H1 (cell line): ENCODE measurements around the gene COL6A3. TPM values are rescaled to one million over a fixed set of nuclear protein-coding genes. Genes with fewer than 3 reads are reported as not detected.

Experiments used
- CTCF ChIA-PET: fragments of 300-600 bp; sonication (Branson Sonifier 250); formaldehyde crosslinking; loops from one replicate; lab custom pipeline; 2021; ENCODE audit not compliant: partially characterized antibody; lab: Charles Lee
- POLR2A ChIA-PET: fragments of 300-600 bp; sonication (Branson Sonifier 250); formaldehyde crosslinking; loops from one replicate; lab custom pipeline; 2021; ENCODE audit warnings: inconsistent platforms; ENCODE audit not compliant: partially characterized antibody; lab: Charles Lee
- DNase-seq, 2 experiments: peaks; one replicate each; pipeline versions ENCODE4 v3.0.0 to v3.0.0-alpha.2; 2010 to 2022; ENCODE audit warnings: low spot score in 2 of 2, low read depth in 1 of 2, mixed read lengths in 1 of 2
- FAIRE-seq: peaks from 2 replicates; lab custom pipeline; 2011; peaks lifted over from hg19 to GRCh38; lab: Jason Lieb, UNC
- H2AFZ ChIP-seq: 2 replicates; pipeline ENCODE4 v1.8.1; 2012; ENCODE audit warnings: low read length, inconsistent platforms
- H2AK5ac ChIP-seq: 2 replicates; pipeline ENCODE4 v1.6.1; 2013; ENCODE audit warnings: low read depth, low read length
- H2BK120ac ChIP-seq: replicated peaks from 2 replicates; pipeline ENCODE3; 2013; ENCODE audit warnings: low read depth, low read length, inconsistent platforms
- H2BK12ac ChIP-seq: 2 replicates; pipeline ENCODE4 v1.6.1; 2013; ENCODE audit warnings: low read depth, low read length
- H2BK15ac ChIP-seq: 2 replicates; pipeline ENCODE4 v1.6.1; 2013; ENCODE audit warnings: low read length
- H2BK20ac ChIP-seq: 2 replicates; pipeline ENCODE4 v1.6.1; 2013; ENCODE audit warnings: low read length
- H2BK5ac ChIP-seq: 2 replicates; pipeline ENCODE4 v1.6.1; 2013; ENCODE audit warnings: low read depth, low read length
- H3K14ac ChIP-seq: 2 replicates; pipeline ENCODE4 v1.6.1; 2013; ENCODE audit warnings: inconsistent platforms; ENCODE audit not compliant: insufficient read length
- H3K18ac ChIP-seq: 2 replicates; pipeline ENCODE4 v1.6.1; 2013; ENCODE audit warnings: low read length; ENCODE audit errors: extremely low read depth
- H3K23ac ChIP-seq: 2 replicates; pipeline ENCODE4 v1.6.1; 2013; ENCODE audit warnings: inconsistent platforms; ENCODE audit not compliant: insufficient read length
- H3K23me2 ChIP-seq: 2 replicates; pipeline ENCODE4 v1.6.1; 2013; ENCODE audit warnings: low read depth, low read length
- H3K27ac ChIP-seq: 2 replicates; pipeline ENCODE4 v1.6.1; 2011; ENCODE audit warnings: low read depth, low read length, inconsistent platforms
- H3K27me3 ChIP-seq, 4 experiments: replicated peaks in 1 of 4; 1 replicate in 1 of 4; 2 replicates in 3 of 4; pipeline versions ENCODE4 v1.6.1 to v1.8.1; 2011 to 2013; ENCODE audit warnings: low read length in 3 of 4, mild to moderate bottlenecking in 3 of 4, inconsistent platforms in 2 of 4, mixed read lengths in 2 of 4, moderate library complexity in 1 of 4; ENCODE audit not compliant: control insufficient read depth in 3 of 4, insufficient read depth in 3 of 4; ENCODE audit errors: extremely low read depth in 1 of 4
- H3K36me3 ChIP-seq, 4 experiments: 2 replicates each; pipeline versions ENCODE4 v1.6.1 to v1.8.1; 2011 to 2013; ENCODE audit warnings: mild to moderate bottlenecking in 4 of 4, low read length in 3 of 4, moderate library complexity in 2 of 4, control low read depth in 1 of 4, inconsistent platforms in 1 of 4; ENCODE audit not compliant: insufficient read depth in 4 of 4, control insufficient read depth in 2 of 4
- H3K4ac ChIP-seq: replicated peaks from 2 replicates; pipeline ENCODE3; 2013; ENCODE audit warnings: low read length, low read depth, mixed read lengths, inconsistent platforms; ENCODE audit not compliant: insufficient read length
- H3K4me1 ChIP-seq, 4 experiments: replicated peaks in 1 of 4; 1 replicate in 1 of 4; 2 replicates in 3 of 4; pipeline versions ENCODE4 v1.6.1 to v1.8.1; 2011 to 2013; ENCODE audit warnings: low read length in 3 of 4, inconsistent platforms in 2 of 4, mixed read lengths in 1 of 4; ENCODE audit not compliant: insufficient read depth in 4 of 4, control insufficient read depth in 3 of 4
- H3K4me2 ChIP-seq, 2 experiments: 2 replicates each; pipeline versions ENCODE4 v1.6.1 to v1.8.1; 2011 to 2013; ENCODE audit warnings: low read depth in 2 of 2, low read length in 2 of 2, control low read depth in 1 of 2, inconsistent platforms in 1 of 2, mild to moderate bottlenecking in 1 of 2; ENCODE audit not compliant: insufficient read depth in 1 of 2
- H3K4me3 ChIP-seq, 4 experiments: fragments of 200-600, 300-600 bp in 1 of 4; sonication (generic), shearing (Covaris generic), sonication (Bioruptor Twin) in 1 of 4; 2 replicates each; pipeline versions ENCODE4 v1.5.1 to v1.8.1; 2011 to 2016; ENCODE audit warnings: low read length in 4 of 4, low read depth in 3 of 4, control low read depth in 2 of 4, inconsistent platforms in 2 of 4, mild to moderate bottlenecking in 2 of 4, mixed read lengths in 1 of 4, moderate library complexity in 1 of 4; ENCODE audit not compliant: insufficient read depth in 2 of 4; ENCODE audit errors: extremely low read depth in 1 of 4
- H3K56ac ChIP-seq: replicated peaks from 2 replicates; pipeline ENCODE3; 2013; ENCODE audit warnings: low read depth, mild to moderate bottlenecking, mixed read lengths, low read length, inconsistent platforms; ENCODE audit not compliant: insufficient read length
- H3K79me1 ChIP-seq: 2 replicates; pipeline ENCODE4 v1.6.1; 2013; ENCODE audit warnings: low read depth, low read length, control low read depth
- H3K79me2 ChIP-seq, 2 experiments: 2 replicates each; pipeline versions ENCODE4 v1.6.1 to v1.8.1; 2012 to 2013; ENCODE audit warnings: low read length in 2 of 2, mild to moderate bottlenecking in 2 of 2, inconsistent platforms in 1 of 2; ENCODE audit not compliant: insufficient read depth in 2 of 2, control insufficient read depth in 1 of 2
- H3K9ac ChIP-seq, 4 experiments: replicated peaks in 1 of 4; 1 replicate in 1 of 4; 2 replicates in 3 of 4; pipeline versions ENCODE4 v1.6.1 to v1.8.1; 2011 to 2013; ENCODE audit warnings: low read depth in 3 of 4, low read length in 3 of 4, control low read depth in 2 of 4, mild to moderate bottlenecking in 2 of 4, moderate library complexity in 2 of 4, inconsistent platforms in 1 of 4; ENCODE audit errors: extremely low read depth in 1 of 4
- H3K9me3 ChIP-seq, 2 experiments: 2 replicates each; pipeline versions ENCODE4 v1.6.1 to v1.8.1; 2012 to 2013; ENCODE audit warnings: mild to moderate bottlenecking in 2 of 2, moderate library complexity in 2 of 2, control low read depth in 1 of 2, inconsistent platforms in 1 of 2, low read depth in 1 of 2, low read length in 1 of 2, mixed read lengths in 1 of 2; ENCODE audit not compliant: insufficient read depth in 2 of 2
- H4K20me1 ChIP-seq, 2 experiments: replicated peaks in 1 of 2; 2 replicates each; pipeline versions ENCODE3 to v1.8.1; 2011 to 2013; ENCODE audit warnings: inconsistent platforms in 2 of 2, low read length in 2 of 2, mild to moderate bottlenecking in 1 of 2; ENCODE audit not compliant: insufficient read depth in 2 of 2, control insufficient read depth in 1 of 2
- H4K5ac ChIP-seq: 2 replicates; pipeline ENCODE4 v1.6.1; 2013; ENCODE audit warnings: low read length, low read depth, mixed read lengths, inconsistent platforms; ENCODE audit not compliant: insufficient read length
- H4K8ac ChIP-seq: 2 replicates; pipeline ENCODE4 v1.8.0; 2013; ENCODE audit warnings: mild to moderate bottlenecking, moderate library complexity, low read length, inconsistent platforms; ENCODE audit not compliant: insufficient read depth; ENCODE audit errors: extremely low read depth
- H4K91ac ChIP-seq: replicated peaks from 2 replicates; pipeline ENCODE3; 2013; ENCODE audit warnings: low read length, mixed read lengths, inconsistent platforms; ENCODE audit not compliant: insufficient read length
- ASH2L ChIP-seq: fragments of 200-600, 300-600 bp; sonication (generic); IDR thresholded peaks from one replicate; pipeline ENCODE4 v1.7.1; 2017; ENCODE audit warnings: low read length
- CBX8 ChIP-seq: fragments of 300-800, 300-1000 bp; sonication (generic); IDR thresholded peaks from 2 replicates; pipeline ENCODE4 v1.7.1; 2016; ENCODE audit warnings: low read depth, low read length, borderline replicate concordance
- GABPA ChIP-seq: IDR thresholded peaks from 2 replicates; pipeline ENCODE4 v1.6.1; 2011; ENCODE audit warnings: mild to moderate bottlenecking, low read length, moderate library complexity, borderline replicate concordance; ENCODE audit not compliant: insufficient read depth
- JUN ChIP-seq: IDR thresholded peaks from 2 replicates; pipeline ENCODE4 v1.6.1; 2011; ENCODE audit warnings: low read depth, mild to moderate bottlenecking, improper control_type of control experiment, low read length
- NANOG ChIP-seq: IDR thresholded peaks from 2 replicates; pipeline ENCODE4 v1.6.1; 2011; ENCODE audit warnings: low read length, low read depth, mild to moderate bottlenecking, inconsistent platforms; ENCODE audit not compliant: insufficient read depth, poor library complexity, severe bottlenecking
- POLR2A ChIP-seq, 2 experiments: IDR thresholded peaks; 1 replicate in 1 of 2; 2 replicates in 1 of 2; pipeline ENCODE4 v1.6.1; 2011; ENCODE audit warnings: low read depth in 2 of 2, low read length in 2 of 2, mild to moderate bottlenecking in 2 of 2; ENCODE audit errors: control extremely low read depth in 1 of 2
- POLR2AphosphoS5 ChIP-seq: IDR thresholded peaks from 2 replicates; pipeline ENCODE4 v1.6.1; 2011; ENCODE audit warnings: low read depth, low read length
- SP1 ChIP-seq: IDR thresholded peaks from 2 replicates; pipeline ENCODE4 v1.6.1; 2011; ENCODE audit warnings: low read depth, low read length
- SP2 ChIP-seq: IDR thresholded peaks from 2 replicates; pipeline ENCODE4 v1.6.1; 2012; ENCODE audit warnings: mild to moderate bottlenecking, low read length, inconsistent platforms
- TAF1 ChIP-seq: IDR thresholded peaks from 2 replicates; pipeline ENCODE4 v1.6.1; 2011; ENCODE audit warnings: mild to moderate bottlenecking, low read depth, low read length
- TAF7 ChIP-seq: optimal IDR thresholded peaks from 2 replicates; pipeline ENCODE3; 2011; ENCODE audit warnings: low read depth, mild to moderate bottlenecking, inconsistent platforms, low read length, moderate library complexity, borderline replicate concordance
- WGBS, 2 experiments: shearing (Covaris generic) in 1 of 2; methylation state at CpG; one replicate each; pipeline versions ENCODE4 v1.1.6 to v1.1.7; 2013 to 2015; ENCODE audit warnings: low lambda C conversion rate in 2 of 2, mixed read lengths in 2 of 2, inconsistent platforms in 1 of 2, low coverage in 1 of 2, missing lambda C conversion rate in 1 of 2; ENCODE audit not compliant: insufficient replicate concordance in 2 of 2, insufficient coverage in 1 of 2, insufficient read length in 1 of 2; ENCODE audit errors: extremely low coverage in 1 of 2, missing lambda C conversion rate in 1 of 2; 5-methylcytosine and 5-hydroxymethylcytosine counted together
- polyA plus RNA-seq, 7 experiments: library from polyadenylated mRNA; depleted of rRNA in 3 of 7; stranded (reverse) in 5 of 7; unstranded in 2 of 7; fragments of >200 nt in 5 of 7; fragments of 200-250 nt in 2 of 7; gene quantifications; 1 replicate in 5 of 7; 2 replicates in 1 of 7; 4 replicates in 1 of 7; pipeline versions ENCODE4 v1.2.1 to v1.2.3, GENCODE V29; 2011 to 2013; ENCODE audit warnings: missing spikeins in 2 of 7, mixed read lengths in 2 of 7
- total RNA-seq: library from RNA; stranded (reverse); fragmentation: NEBNext Ultra II Directional; extraction: Animal tissue kit (Norgen Biotek cat#: 25700); gene quantifications from 2 replicates; pipeline ENCODE4 v1.2.1, GENCODE V29; 2021

Gene COL6A3
- total and polyA plus RNA-seq, 2 of the 8 experiments (the other 6 are each of a cell fraction or from before 2014, with no cell fraction given): 1.2 to 3.4 TPM

- Histone ChIP-seq H2AK5ac (no peak overlapping the region), H2BK120ac (no peak overlapping the region), H3K23me2 (peaks cover 6% of the 10 kb centered on the region; the same call in 1 of the 2 replicates), H4K8ac (no peak overlapping the region), H3K4me2 (no peak overlapping the region), H3K4ac (no peak overlapping the region), H3K36me3 (no peaks in the 10 kb centered on the region), H3K79me1 (no peaks in the 10 kb centered on the region), H2BK15ac (no peak overlapping the region), H3K14ac (no peak overlapping the region), H3K56ac (no peak overlapping the region), H3K18ac (no peak overlapping the region), H3K27ac (no peak overlapping the region), H3K9me3 (no peaks in the 10 kb centered on the region; a peak in 1 of 4 replicates), H3K23ac (no peak overlapping the region), H4K5ac (no peak overlapping the region), H3K4me1 (no peaks in the 10 kb centered on the region), H3K79me2 (no peaks in the 10 kb centered on the region), H2BK12ac (no peak overlapping the region), H4K91ac (no peak overlapping the region), H2BK20ac (no peak overlapping the region), H3K27me3 (no peaks in the 10 kb centered on the region; a peak in 1 of 7 replicates), H2AFZ (no peak overlapping the region), H3K4me3 (no peak overlapping the region), H4K20me1 (no peaks in the 10 kb centered on the region), H2BK5ac (no peak overlapping the region), H3K9ac (no peak overlapping the region)
- no peak for FAIRE-seq
- ChIA-PET POLR2A (interaction anchor here (0.8 kb wide), 1 partner anchor 19 kb away, joined by 3 read pairs; no protein-coding TSS in a partner anchor), CTCF (interaction anchor here (0.7 to 3.5 kb wide), 4 partner anchors 11 to 293 kb away, joined by 3 to 13 read pairs (median 4); no protein-coding TSS in a partner anchor)
- TF ChIP-seq TAF7 (no peak), SP2 (no peak), NANOG (no peak), GABPA (no peak), POLR2A (IDR thresholded peaks at IDR 0.05; ENCODE audit: control extremely low read depth in 1 of 2, low read depth in 2 of 2, low read length in 2 of 2) (no peak), JUN (no peak), CBX8 (no peak), SP1 (no peak), ASH2L (no peak), POLR2AphosphoS5 (no peak), TAF1 (no peak)
- WGBS, 2 experiments: 93% methylated on average over 1 of the region's 1 CpG; no CpG with 5 or more reads in 1 of the 2 experiments
- DNase-seq: no peak
Observed at GRCh38 chr2:237458519-237458918, 44.6 kb upstream of the COL6A3 start.
